IPS-15b (cell line): Measurements from ENCODE around the gene KRT75.

ENCODE experiments used
- H3K27me3 ChIP-seq: one replicate; pipeline ENCODE4 v1.6.1; 2013; ENCODE audit warnings: low read length; ENCODE audit not compliant: control insufficient read depth, insufficient read depth
- H3K36me3 ChIP-seq: one replicate; pipeline ENCODE4 v1.6.1; 2013; ENCODE audit warnings: low read length; ENCODE audit not compliant: control insufficient read depth, insufficient read depth
- H3K4me1 ChIP-seq: one replicate; pipeline ENCODE4 v1.6.1; 2013; ENCODE audit warnings: mild to moderate bottlenecking, low read length; ENCODE audit not compliant: control insufficient read depth, insufficient read depth
- H3K4me3 ChIP-seq: one replicate; pipeline ENCODE4 v1.5.1; 2013; ENCODE audit warnings: low read depth, low read length
- H3K9ac ChIP-seq: one replicate; pipeline ENCODE4 v1.6.1; 2013; ENCODE audit warnings: low read depth, mild to moderate bottlenecking, low read length
- H3K9me3 ChIP-seq: one replicate; pipeline ENCODE4 v1.6.1; 2013; ENCODE audit warnings: mild to moderate bottlenecking, low read length; ENCODE audit not compliant: control insufficient read depth, insufficient read depth

Gene KRT75

DNA sequence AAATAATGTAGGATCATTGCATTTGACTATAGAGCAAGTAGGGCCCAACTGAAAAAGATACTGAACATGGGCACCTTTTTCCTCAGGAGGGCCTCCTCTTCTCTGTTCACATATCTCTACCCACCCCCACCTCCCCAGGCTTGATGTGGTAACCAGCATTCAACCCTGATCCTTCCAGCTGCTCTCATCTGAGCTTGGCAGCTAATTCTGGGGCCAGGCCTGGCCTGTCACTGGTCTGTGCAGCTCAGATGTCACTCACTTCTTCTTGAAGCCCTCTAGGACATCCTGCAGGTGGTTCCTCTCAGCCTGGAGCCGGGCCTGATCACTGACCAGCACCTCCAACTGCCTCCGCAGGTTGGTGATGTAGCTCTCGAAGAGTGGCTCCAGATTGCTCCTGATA, 50.8 kb downstream of the KRT75 start:
- no peak overlapping the region for H3K9ac ChIP-seq
- H3K27me3 ChIP-seq, result no peaks in the 10 kb centered on the region
- no peaks in the 10 kb centered on the region for H3K9me3 ChIP-seq

GRCh38 chr12:52382854-52383253, 51.3 kb downstream of the KRT75 start:
- Histone ChIP-seq H3K27me3 (no peaks in the 10 kb centered on the region), H3K4me1 (no peaks in the 10 kb centered on the region), H3K9ac (no peak overlapping the region), H3K36me3 (no peaks in the 10 kb centered on the region), H3K4me3 (no peak overlapping the region), H3K9me3 (no peaks in the 10 kb centered on the region)

More for the DNA sequence above, 50.8 kb downstream of the KRT75 start:
- Histone ChIP-seq H3K4me3 (no peak overlapping the region), H3K36me3 (no peaks in the 10 kb centered on the region), H3K4me1 (no peaks in the 10 kb centered on the region)

GRCh38 chr12:52381206-52381605, 53.0 kb downstream of the KRT75 start:
- Histone ChIP-seq H3K27me3 (no peaks in the 10 kb centered on the region), H3K4me3 (no peak overlapping the region)

GRCh38 chr12:52380271-52380694, 53.9 kb downstream of the KRT75 start:
- Histone ChIP-seq H3K27me3 (no peaks in the 10 kb centered on the region), H3K4me1 (no peaks in the 10 kb centered on the region), H3K36me3 (no peaks in the 10 kb centered on the region), H3K4me3 (no peak overlapping the region), H3K9me3 (no peaks in the 10 kb centered on the region), H3K9ac (no peak overlapping the region)

More at GRCh38 chr12:52381206-52381605, 53.0 kb downstream of the KRT75 start:
- H3K4me1 ChIP-seq, result no peaks in the 10 kb centered on the region
- no peaks in the 10 kb centered on the region for H3K9me3 ChIP-seq
- H3K9ac ChIP-seq, result no peak overlapping the region
- no peaks in the 10 kb centered on the region for H3K36me3 ChIP-seq

DNA sequence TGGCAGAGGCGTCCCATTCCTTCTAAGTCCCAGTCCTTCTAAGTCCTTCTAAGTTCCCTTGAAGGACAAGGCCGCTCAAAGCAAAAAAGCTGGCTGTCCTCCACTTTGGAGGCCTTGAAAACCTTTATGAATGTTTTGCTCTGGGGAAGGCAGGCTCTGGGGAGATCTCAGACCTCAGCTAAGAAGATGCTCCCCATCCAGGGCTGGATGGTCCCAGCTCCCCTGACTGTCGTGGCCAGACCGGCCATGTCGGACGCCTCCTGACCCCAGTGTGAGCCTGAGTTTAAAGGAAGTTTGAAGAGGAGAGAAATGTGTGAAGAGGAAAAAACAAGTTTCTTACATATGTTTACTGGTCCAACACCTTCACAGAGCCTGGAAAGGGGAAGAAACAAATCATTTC, 54.6 kb downstream of the KRT75 start:
- Histone ChIP-seq H3K4me1 (no peaks in the 10 kb centered on the region), H3K36me3 (no peaks in the 10 kb centered on the region), H3K9me3 (no peaks in the 10 kb centered on the region), H3K9ac (no peak overlapping the region), H3K4me3 (no peak overlapping the region), H3K27me3 (no peaks in the 10 kb centered on the region)

DNA sequence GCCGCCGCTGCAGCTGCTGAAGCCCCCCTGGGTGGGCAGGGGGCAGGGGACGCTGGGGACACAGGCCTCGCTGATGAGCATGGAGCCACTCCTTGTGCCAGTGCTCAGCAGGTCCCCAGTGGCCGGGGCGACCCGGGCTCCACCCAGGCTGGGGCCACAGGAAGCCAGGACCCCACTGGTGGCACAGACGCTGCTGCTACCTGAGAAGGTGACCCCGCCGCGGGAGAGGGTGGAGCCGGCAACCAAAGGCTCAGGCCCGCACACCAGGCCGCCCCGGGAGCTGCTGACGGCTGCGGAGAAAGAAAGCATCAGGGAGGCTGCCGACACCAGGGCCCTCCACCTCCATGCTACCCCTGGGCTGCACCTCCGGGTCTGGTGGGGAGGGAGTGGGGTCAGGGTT, 56.1 kb downstream of the KRT75 start:
- H3K4me1 ChIP-seq, result no peaks in the 10 kb centered on the region
- H3K36me3 ChIP-seq, result no peaks in the 10 kb centered on the region
- H3K9me3 ChIP-seq, result no peaks in the 10 kb centered on the region
- no peaks in the 10 kb centered on the region for H3K27me3 ChIP-seq
- no peak overlapping the region for H3K9ac ChIP-seq
- H3K4me3 ChIP-seq, result no peak overlapping the region

- Histone ChIP-seq H3K36me3 (no peaks in the 10 kb centered on the region), H3K4me3 (no peak overlapping the region), H3K4me1 (no peaks in the 10 kb centered on the region), H3K9ac (no peak overlapping the region), H3K9me3 (no peaks in the 10 kb centered on the region), H3K27me3 (no peaks in the 10 kb centered on the region)
Observed at GRCh38 chr12:52377266-52377665, 56.9 kb downstream of the KRT75 start.
